Parathyroid adenoma (tissue), 2 donors: ENCODE measurements around the gene HDDC3.
A peak's percentile ranks its signal among the peaks of the same experiment; 100 is the strongest.

ENCODE experiments used
- H2AFZ ChIP-seq: fragments of 300-600 bp; sonication (generic); one replicate; pipeline ENCODE4 v1.7.0; 2017; ENCODE audit warnings: antibody characterized with exemption, mild to moderate bottlenecking
- H3K27ac ChIP-seq: fragments of 300-600 bp; sonication (generic); one replicate; pipeline ENCODE4 v1.7.0; 2017
- H3K27me3 ChIP-seq: fragments of 300-600 bp; sonication (generic); one replicate; pipeline ENCODE4 v1.7.0; 2017; ENCODE audit warnings: low read length; ENCODE audit not compliant: control insufficient read depth, insufficient read depth
- H3K36me3 ChIP-seq: fragments of 300-600 bp; sonication (generic); one replicate; pipeline ENCODE4 v1.7.0; 2017; ENCODE audit warnings: low read length; ENCODE audit not compliant: control insufficient read depth, insufficient read depth
- H3K4me1 ChIP-seq: fragments of 300-600 bp; sonication (generic); one replicate; pipeline ENCODE4 v1.7.0; 2017; ENCODE audit warnings: control low read depth
- H3K4me2 ChIP-seq: fragments of 300-600 bp; sonication (generic); one replicate; pipeline ENCODE4 v1.7.0; 2017; ENCODE audit warnings: low read length
- H3K4me3 ChIP-seq: fragments of 300-600 bp; sonication (generic); one replicate; pipeline ENCODE4 v1.7.0; 2017; ENCODE audit warnings: low read depth, low read length
- H3K79me2 ChIP-seq: fragments of 300-600 bp; sonication (generic); one replicate; pipeline ENCODE4 v1.7.0; 2017; ENCODE audit warnings: control low read depth
- H3K9ac ChIP-seq: fragments of 300-600 bp; sonication (generic); one replicate; pipeline ENCODE4 v1.7.0; 2017; ENCODE audit warnings: mild to moderate bottlenecking
- H3K9me3 ChIP-seq: fragments of 300-600 bp; sonication (generic); one replicate; pipeline ENCODE4 v1.7.0; 2017; ENCODE audit warnings: low read length; ENCODE audit not compliant: control insufficient read depth
- CTCF ChIP-seq: fragments of 300-600 bp; sonication (generic); IDR thresholded peaks from one replicate; pipeline ENCODE4 v1.7.0; 2017; ENCODE audit warnings: antibody characterized with exemption, mild to moderate bottlenecking
- donor health status: primary hyperparathyroidism.

HDDC3 gene

GRCh38 chr15:90938261-90938660, 5.9 kb upstream of the HDDC3 start:
- H3K79me2 ChIP-seq = no peaks in the 10 kb centered on the region
- no peak overlapping the region for H3K4me2 ChIP-seq
- H3K4me3 ChIP-seq = no peak overlapping the region
- no peak overlapping the region for H3K9ac ChIP-seq
- H3K4me1 ChIP-seq = peaks cover 4% of the 10 kb centered on the region
- no peak overlapping the region for H3K27ac ChIP-seq
- TF ChIP-seq CTCF = no peak
- H3K36me3 ChIP-seq = no peaks in the 10 kb centered on the region
- H3K27me3 ChIP-seq = no peaks in the 10 kb centered on the region
- H2AFZ ChIP-seq = no peak overlapping the region
- no peaks in the 10 kb centered on the region for H3K9me3 ChIP-seq

- H3K36me3 ChIP-seq = no peaks in the 10 kb centered on the region
- no peak for TF ChIP-seq CTCF
- H2AFZ ChIP-seq = no peak overlapping the region
- H3K79me2 ChIP-seq = no peaks in the 10 kb centered on the region
- no peak overlapping the region for H3K27ac ChIP-seq
- H3K9ac ChIP-seq = no peak overlapping the region
- no peaks in the 10 kb centered on the region for H3K27me3 ChIP-seq
- no peak overlapping the region for H3K4me2 ChIP-seq
- no peaks in the 10 kb centered on the region for H3K9me3 ChIP-seq
- peaks cover 4% of the 10 kb centered on the region for H3K4me1 ChIP-seq
- no peak overlapping the region for H3K4me3 ChIP-seq
Measured at GRCh38 chr15:90936823-90937222, 4.5 kb upstream of the HDDC3 start.

- Histone ChIP-seq H3K4me1 (peaks cover 6% of the 10 kb centered on the region), H2AFZ (peak within 1 kb of the TSS; percentile 89), H3K27me3 (no peaks in the 10 kb centered on the region), H3K79me2 (no peaks in the 10 kb centered on the region), H3K27ac (peak within 1 kb of the TSS; percentile 62), H3K9me3 (no peaks in the 10 kb centered on the region), H3K9ac (no peak within 1 kb of the TSS), H3K4me2 (peak within 1 kb of the TSS; percentile 70), H3K36me3 (no peaks in the 10 kb centered on the region), H3K4me3 (peak within 1 kb of the TSS; percentile 68)
- TF ChIP-seq CTCF = no peak
Measured at GRCh38 chr15:90934949-90935751, 2.8 kb upstream of the HDDC3 start, which contains the start of gene UNC45A. TSS of gene UNC45A (plus strand) at chr15:90935285. CDS start at chr15:90935325, 40 bp downstream.

GRCh38 chr15:90934256-90934948, 2.1 kb upstream of the HDDC3 start:
- H3K4me2 ChIP-seq = peak overlapping the region; percentile 70
- H3K9me3 ChIP-seq = no peaks in the 10 kb centered on the region
- peak overlapping the region; percentile 89 for H2AFZ ChIP-seq
- no peak overlapping the region for H3K9ac ChIP-seq
- H3K4me1 ChIP-seq = peaks cover 6% of the 10 kb centered on the region
- no peaks in the 10 kb centered on the region for H3K79me2 ChIP-seq
- no peaks in the 10 kb centered on the region for H3K27me3 ChIP-seq
- H3K4me3 ChIP-seq = peak overlapping the region; percentile 68
- TF ChIP-seq CTCF = peak; percentile 74
- H3K27ac ChIP-seq = peak overlapping the region; percentile 62
- no peaks in the 10 kb centered on the region for H3K36me3 ChIP-seq
